GM13977 (cell line): Measurements from ENCODE around the gene NOP9.

ENCODE experiments used
- DNase-seq: peaks from one replicate; pipeline ENCODE4 v3.0.0; 2012; ENCODE audit warnings: low spot score
- in situ Hi-C: fragments of 300-500 bp; cut with MboI; formaldehyde crosslinking; loops from one replicate; pipeline ENCODE4 v1.12.0; 2022; ENCODE audit warnings: low sequenced_read_pairs, low pct_unique_long_range_greater_than_20kb, mixed read lengths, inconsistent platforms; ENCODE audit not compliant: unreplicated experiment
- TF ChIP-seq, protein P1 (sequence below): IDR thresholded peaks from 2 replicates; pipeline ENCODE4 v1.5.1; 2012; ENCODE audit warnings: mild to moderate bottlenecking, control low read depth; ENCODE audit not compliant: insufficient read depth; ENCODE audit errors: extremely low read depth, missing control alignments

The NOP9 gene, protein sequence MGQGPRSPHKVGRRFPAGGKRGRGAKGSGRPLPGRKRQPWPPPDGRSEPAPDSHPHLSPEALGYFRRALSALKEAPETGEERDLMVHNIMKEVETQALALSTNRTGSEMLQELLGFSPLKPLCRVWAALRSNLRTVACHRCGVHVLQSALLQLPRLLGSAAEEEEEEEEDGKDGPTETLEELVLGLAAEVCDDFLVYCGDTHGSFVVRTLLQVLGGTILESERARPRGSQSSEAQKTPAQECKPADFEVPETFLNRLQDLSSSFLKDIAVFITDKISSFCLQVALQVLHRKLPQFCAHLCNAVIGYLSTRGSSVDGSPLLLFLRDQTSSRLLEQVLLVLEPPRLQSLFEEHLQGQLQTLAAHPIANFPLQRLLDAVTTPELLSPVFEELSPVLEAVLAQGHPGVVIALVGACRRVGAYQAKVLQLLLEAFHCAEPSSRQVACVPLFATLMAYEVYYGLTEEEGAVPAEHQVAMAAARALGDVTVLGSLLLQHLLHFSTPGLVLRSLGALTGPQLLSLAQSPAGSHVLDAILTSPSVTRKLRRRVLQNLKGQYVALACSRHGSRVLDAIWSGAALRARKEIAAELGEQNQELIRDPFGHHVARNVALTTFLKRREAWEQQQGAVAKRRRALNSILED

DNA sequence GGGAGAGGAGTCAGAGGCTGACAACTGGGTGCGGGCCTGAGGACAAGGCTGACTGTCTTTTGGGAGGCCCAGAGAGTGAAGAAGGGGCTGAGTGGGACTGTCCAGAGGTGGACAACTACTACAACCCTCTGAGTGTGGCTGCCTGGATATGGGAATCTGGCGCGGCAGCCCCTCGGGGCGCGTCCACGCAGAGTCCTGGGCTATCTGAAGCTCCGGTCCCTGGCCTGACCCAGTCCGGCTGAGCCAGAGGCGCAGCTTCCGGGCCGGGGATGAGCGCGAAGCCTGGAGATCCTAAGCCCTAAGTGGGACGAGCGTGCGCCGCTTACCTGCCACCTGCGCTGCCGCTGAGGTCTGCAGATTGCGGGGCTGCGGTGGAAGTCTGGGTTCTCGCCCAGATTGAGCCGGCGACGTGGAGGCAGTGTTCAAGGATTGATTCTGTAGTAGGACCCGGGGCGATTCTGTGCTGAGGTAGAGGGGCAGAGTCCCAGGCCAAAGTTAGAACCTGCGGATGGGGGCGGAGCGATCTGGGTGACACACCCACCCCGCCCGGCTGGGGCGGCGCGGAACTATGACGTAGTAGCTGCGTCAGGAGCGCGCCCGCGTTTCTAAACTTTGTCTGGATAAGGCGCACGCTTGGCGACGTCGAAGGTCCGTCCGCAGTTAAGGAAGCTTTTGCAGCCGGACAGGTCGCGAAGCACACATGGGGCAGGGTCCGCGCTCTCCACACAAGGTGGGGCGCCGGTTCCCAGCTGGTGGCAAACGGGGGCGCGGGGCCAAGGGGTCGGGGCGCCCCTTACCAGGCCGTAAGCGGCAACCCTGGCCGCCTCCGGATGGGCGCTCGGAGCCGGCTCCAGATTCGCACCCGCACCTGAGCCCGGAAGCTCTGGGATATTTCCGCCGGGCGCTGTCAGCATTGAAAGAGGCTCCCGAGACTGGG is at the start of gene NOP9, which contains the start of gene DHRS1:
NOP9 (plus strand) TSS at position 596 of the 937 bp plus-strand sequence; CDS start at position 701, 105 bp downstream.
DHRS1 (minus strand) TSS at position 526 of the 937 bp plus-strand sequence. CDS start 674 bp downstream, outside the sequence.
- peak; percentile 97 for DNase-seq
- TF ChIP-seq, protein P1, sequence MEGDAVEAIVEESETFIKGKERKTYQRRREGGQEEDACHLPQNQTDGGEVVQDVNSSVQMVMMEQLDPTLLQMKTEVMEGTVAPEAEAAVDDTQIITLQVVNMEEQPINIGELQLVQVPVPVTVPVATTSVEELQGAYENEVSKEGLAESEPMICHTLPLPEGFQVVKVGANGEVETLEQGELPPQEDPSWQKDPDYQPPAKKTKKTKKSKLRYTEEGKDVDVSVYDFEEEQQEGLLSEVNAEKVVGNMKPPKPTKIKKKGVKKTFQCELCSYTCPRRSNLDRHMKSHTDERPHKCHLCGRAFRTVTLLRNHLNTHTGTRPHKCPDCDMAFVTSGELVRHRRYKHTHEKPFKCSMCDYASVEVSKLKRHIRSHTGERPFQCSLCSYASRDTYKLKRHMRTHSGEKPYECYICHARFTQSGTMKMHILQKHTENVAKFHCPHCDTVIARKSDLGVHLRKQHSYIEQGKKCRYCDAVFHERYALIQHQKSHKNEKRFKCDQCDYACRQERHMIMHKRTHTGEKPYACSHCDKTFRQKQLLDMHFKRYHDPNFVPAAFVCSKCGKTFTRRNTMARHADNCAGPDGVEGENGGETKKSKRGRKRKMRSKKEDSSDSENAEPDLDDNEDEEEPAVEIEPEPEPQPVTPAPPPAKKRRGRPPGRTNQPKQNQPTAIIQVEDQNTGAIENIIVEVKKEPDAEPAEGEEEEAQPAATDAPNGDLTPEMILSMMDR = no peak
- in situ Hi-C loops = loop anchor here (5.0 kb wide), 1 partner anchor 57 kb away; the partner anchor contains the start of gene TINF2

DNA sequence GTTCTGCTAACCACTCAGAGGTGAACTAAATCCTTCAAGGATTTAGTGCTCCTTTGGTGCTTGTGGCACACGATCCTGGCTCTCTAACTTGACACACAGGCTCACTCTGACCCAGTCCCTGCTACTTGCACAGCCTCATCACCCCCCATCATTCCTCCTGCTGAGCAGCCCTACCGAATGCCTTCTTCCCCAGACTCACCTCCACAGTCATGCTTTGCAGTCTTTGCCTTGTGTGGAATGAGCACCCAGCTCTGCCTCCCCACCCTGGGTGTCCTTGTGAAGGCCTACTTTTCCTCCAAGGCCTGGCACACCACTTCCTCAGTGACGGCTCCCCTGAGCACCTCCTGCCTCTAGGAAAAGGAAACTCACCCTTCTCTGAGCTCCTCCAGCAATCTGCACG is 49.3 kb upstream of the NOP9 start:
- in situ Hi-C loops = no loop called here
- no peak for DNase-seq
- TF ChIP-seq, protein P1 = no peak

DNA sequence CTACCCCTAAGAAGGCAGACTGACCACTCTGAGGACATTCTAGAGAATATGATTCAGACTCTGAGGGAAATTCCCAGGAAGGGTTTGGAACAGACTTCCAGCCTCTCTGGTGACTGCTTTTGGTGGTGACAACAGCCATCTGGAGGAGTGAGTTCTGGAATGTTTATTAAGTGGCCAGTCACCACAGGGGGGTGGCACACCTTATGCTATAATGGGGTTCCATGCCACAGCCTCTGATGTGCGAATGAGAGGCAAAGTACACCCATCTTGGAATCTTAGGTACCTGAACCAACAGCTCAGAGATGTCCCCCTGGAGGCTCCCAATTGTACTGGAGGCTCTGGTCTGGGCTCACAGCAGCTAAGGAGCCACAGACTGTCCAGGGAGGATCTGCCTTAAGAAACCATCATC is 47.8 kb upstream of the NOP9 start:
- no peak for DNase-seq
- TF ChIP-seq, protein P1 = no peak
- in situ Hi-C loops = no loop called here

DNA sequence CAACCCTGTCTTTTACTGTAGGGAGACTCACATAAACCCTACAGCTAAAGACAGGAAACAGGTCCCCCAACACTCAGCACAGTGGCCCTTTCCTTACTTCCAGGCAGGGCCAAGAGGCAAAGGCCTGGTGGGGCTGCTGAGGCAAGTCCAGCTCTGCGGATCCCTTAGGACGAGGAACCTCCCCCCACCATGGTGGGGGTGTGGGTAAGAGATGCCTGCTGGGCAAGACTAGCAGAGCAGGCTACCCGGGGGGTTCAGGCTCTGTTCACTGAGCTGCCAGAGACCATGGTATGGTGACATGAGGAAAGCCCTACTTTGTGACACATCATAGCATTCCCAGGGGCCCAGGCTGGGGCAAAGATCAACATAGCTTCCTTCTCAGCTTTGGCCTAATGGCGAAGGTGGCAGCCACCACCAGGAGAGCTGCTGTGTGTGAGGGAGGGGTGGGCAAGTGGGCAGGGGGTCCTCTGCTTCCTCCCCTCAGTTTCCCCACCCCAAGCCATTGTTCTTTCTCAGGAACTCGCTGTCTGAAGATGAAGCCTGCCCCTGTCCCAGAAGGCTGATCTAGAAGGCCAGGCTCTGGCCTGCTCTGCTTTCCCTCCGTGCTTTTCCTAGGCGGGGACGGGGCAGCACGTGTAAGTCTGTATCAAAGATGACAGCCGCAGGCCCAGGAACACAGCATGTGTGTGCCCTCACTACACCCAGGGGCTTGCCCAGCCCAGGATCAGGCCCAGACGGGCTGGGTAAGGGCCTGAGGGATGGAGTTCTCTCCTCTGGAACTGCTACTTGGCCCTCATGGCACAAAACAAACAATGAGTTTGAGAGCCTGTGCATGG is 47.1 kb upstream of the NOP9 start:
- no peak for DNase-seq
- TF ChIP-seq, protein P1 = no peak
- in situ Hi-C loops = no loop called here

DNA sequence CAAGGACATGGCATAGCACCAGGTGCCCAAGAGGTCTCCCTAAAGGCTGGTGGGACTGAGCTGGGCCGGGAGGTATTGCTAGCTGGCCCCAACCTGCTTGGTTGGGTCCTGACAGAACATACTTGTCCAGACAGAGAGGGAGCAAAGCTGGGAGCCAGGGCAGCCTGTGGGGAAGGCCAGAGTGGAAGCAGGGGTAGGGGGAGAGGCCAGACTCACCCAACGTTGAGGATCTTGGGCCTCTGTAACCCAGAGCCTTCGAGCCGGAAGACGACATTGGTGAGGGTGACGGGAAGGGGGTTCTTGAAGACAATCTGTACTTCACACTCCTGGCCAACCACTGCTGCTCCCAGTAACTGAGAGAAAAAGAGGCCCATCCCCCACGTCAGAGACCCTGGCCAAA is 45.7 kb upstream of the NOP9 start:
- no peak for DNase-seq
- in situ Hi-C loops = no loop called here
- TF ChIP-seq, protein P1 = no peak
